ENCODE data around the gene SLC4A2. TPM values are rescaled to one million over a fixed set of nuclear protein-coding genes. Genes with fewer than 3 reads are reported as not detected.

The SLC4A2 gene
- total RNA-seq, 4 donors from 2014 or later, result 74.3 to 111 (median 91.4) TPM

DNA sequence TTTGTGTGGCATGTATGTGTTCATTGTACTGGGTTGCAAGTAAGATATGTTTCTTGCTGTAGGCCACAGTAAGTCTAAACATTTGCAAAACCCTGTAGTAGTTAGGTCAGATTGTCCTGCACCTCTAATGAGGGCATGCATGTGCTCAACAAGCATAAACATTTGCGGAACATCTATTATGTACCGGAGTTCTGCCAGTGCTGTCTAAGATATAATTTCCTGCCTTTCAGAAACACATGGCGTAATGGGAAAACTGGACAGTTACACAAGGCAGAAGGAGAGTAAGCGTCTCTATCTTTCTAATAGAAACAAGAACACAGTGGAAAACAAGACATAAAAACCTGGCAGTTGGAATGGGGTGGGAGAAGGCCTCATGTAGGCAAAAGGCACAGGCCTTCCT lies 28.4 kb upstream of the SLC4A2 start:
- Histone ChIP-seq H3K9me3 (no peaks in the 10 kb centered on the region), H3K4me3 (no peak overlapping the region), H3K36me3 (peaks cover 0 to 54% (median 0%) of the 10 kb centered on the region in 3 donors), H3K27me3 (no peaks in the 10 kb centered on the region), H3K4me1 (peaks cover 0 to 25% (median 7%) of the 10 kb centered on the region in 4 donors), H3K27ac (no peak overlapping the region)
- WGBS, 2 donors, result 93 to 97% methylated on average over 4 of the region's 4 CpGs
- no peak for TF ChIP-seq EP300 (IDR thresholded peaks at IDR 0.05)
- TF ChIP-seq POLR2A (IDR thresholded peaks at IDR 0.05), result no peak
- TF ChIP-seq, protein P1, sequence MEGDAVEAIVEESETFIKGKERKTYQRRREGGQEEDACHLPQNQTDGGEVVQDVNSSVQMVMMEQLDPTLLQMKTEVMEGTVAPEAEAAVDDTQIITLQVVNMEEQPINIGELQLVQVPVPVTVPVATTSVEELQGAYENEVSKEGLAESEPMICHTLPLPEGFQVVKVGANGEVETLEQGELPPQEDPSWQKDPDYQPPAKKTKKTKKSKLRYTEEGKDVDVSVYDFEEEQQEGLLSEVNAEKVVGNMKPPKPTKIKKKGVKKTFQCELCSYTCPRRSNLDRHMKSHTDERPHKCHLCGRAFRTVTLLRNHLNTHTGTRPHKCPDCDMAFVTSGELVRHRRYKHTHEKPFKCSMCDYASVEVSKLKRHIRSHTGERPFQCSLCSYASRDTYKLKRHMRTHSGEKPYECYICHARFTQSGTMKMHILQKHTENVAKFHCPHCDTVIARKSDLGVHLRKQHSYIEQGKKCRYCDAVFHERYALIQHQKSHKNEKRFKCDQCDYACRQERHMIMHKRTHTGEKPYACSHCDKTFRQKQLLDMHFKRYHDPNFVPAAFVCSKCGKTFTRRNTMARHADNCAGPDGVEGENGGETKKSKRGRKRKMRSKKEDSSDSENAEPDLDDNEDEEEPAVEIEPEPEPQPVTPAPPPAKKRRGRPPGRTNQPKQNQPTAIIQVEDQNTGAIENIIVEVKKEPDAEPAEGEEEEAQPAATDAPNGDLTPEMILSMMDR (IDR thresholded peaks at IDR 0.05), result no peak
- DNase-seq (ENCODE audit: low spot score in 2 of 2), result no peak

DNA sequence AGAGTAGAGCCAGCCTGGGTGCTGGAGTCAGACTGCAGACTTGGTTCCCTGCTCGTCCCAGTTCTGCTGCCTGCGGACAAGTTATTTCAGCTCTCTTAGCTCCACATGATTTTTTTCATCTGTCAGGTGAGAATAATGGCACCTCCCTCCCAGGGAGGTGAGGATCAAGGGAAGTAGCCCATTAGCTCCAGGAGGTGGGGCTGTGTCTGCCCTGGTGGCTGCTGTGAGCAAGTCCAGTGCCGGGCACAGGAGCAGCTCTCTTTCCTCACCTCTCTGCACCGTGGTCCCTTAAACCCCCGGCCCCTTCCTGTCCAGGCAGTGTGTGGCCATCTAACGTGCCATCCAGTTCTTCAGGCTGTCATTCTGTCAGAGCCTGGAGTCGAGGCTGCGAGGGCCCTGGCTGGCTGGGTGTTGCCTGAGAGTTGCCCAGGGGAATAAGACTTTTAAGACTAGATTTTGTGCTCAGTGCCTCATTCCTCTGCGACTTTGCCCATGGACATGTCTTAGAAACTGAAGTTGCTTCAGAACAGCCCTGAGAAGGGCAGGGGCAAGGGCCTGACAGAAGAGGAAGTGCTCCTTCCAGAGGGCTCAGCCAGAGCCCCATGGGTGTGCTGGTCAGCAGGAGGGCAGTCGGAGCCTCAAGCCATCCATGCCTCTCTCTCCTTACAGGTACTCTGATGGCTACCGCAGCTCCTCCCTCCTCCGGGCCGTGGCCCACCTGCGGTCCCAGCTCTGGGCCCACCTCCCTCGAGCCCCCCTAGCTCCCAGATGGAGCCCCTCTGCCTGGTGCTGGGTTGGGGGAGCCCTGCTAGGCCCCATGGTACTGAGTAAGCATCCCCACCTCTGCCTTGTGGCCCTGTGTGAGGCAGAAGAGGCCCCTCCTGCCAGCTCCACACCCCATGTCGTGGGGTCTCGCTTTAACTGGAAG lies 26.2 kb upstream of the SLC4A2 start:
- no peaks in the 10 kb centered on the region for H3K27me3 ChIP-seq
- H3K36me3 ChIP-seq, result peaks cover 0 to 76% (median 0%) of the 10 kb centered on the region in 3 donors
- WGBS, 2 donors, result 81 to 89% methylated on average over 14 to 17 of the region's 17 CpGs
- H3K4me3 ChIP-seq, result no peak overlapping the region
- no peak for DNase-seq (ENCODE audit: low spot score in 2 of 2)
- no peaks in the 10 kb centered on the region for H3K9me3 ChIP-seq
- H3K27ac ChIP-seq, result peak overlapping the region in 1 of 4 donors; percentile 73
- peaks cover 0 to 20% (median 7%) of the 10 kb centered on the region in 4 donors for H3K4me1 ChIP-seq
- TF ChIP-seq POLR2A (IDR thresholded peaks at IDR 0.05), result no peak
- no peak for TF ChIP-seq EP300 (IDR thresholded peaks at IDR 0.05)
- TF ChIP-seq, protein P1 (IDR thresholded peaks at IDR 0.05), result no peak

DNA sequence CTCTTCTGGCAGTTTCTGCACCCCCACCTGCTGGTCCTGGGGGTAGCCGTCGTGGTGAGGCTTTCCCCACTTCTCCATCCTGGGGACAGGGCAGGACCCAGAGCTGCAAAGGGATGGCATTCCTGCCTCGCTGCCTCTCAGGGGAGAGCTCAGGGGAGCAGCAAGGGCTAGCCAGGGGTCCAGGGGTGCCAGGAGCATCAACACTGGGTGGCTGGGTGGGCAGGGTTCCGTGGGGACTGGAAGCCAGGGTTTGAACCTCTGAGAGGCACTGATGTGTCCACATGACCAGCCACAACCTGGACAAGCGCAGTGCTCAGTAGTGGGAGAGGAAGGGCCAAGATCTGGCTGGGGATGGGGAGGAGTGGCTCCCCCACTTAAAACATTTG lies 25.5 kb upstream of the SLC4A2 start:
- Histone ChIP-seq H3K4me3 (no peak overlapping the region), H3K27ac (peak overlapping the region in 1 of 4 donors; percentile 73), H3K4me1 (peaks cover 0 to 24% (median 9%) of the 10 kb centered on the region in 4 donors), H3K27me3 (no peaks in the 10 kb centered on the region), H3K36me3 (peaks cover 0 to 81% (median 0%) of the 10 kb centered on the region in 3 donors), H3K9me3 (no peaks in the 10 kb centered on the region)
- WGBS, 2 donors, result 87 to 92% methylated on average over 4 to 5 of the region's 5 CpGs
- TF ChIP-seq POLR2A (IDR thresholded peaks at IDR 0.05) (no peak), EP300 (IDR thresholded peaks at IDR 0.05) (no peak)
- TF ChIP-seq, protein P1 (IDR thresholded peaks at IDR 0.05), result no peak
- no peak for DNase-seq (ENCODE audit: low spot score in 2 of 2)

DNA sequence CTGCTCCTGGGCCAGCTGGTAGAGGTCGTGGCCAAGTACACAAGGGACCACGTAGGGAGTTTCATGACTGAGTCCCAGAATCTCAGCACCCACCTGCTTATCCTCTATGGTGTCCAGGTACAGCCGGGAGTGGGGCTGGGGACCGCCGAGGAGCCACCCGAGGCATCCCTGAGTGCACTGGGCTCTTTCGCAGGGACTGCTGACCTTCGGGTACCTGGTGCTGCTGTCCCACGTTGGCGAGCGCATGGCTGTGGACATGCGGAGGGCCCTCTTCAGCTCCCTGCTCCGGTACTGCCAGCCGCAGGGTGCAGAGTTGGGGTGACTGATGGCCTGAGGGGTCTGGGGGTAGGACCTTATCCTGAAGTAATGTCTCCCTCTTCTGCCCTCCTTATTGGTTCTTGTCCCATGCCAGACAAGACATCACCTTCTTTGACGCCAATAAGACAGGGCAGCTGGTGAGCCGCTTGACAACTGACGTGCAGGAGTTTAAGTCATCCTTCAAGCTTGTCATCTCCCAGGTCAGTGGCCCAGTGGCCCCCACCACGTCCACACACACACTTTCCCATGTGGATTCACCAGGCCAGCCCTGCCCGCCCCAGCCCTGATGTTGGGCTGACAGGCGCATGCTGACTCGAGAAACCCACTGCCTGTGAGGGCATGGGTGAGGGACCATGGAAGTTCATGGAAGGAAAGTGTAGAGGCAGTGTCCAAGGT lies 24.9 kb upstream of the SLC4A2 start:
- Histone ChIP-seq H3K27ac (peak overlapping the region in 2 of 4 donors; percentile 64 to 73), H3K4me1 (peaks cover 0 to 24% (median 8%) of the 10 kb centered on the region in 4 donors), H3K4me3 (no peak overlapping the region), H3K27me3 (no peaks in the 10 kb centered on the region), H3K36me3 (peaks cover 0 to 81% (median 0%) of the 10 kb centered on the region in 3 donors), H3K9me3 (no peaks in the 10 kb centered on the region)
- TF ChIP-seq POLR2A (IDR thresholded peaks at IDR 0.05) (no peak), EP300 (IDR thresholded peaks at IDR 0.05) (no peak)
- TF ChIP-seq, protein P1 (IDR thresholded peaks at IDR 0.05), result no peak
- DNase-seq (ENCODE audit: low spot score in 2 of 2), result no peak
- WGBS, 2 donors, result 84 to 85% methylated on average over 21 of the region's 21 CpGs

Measured in tibial nerve (tissue), 4 donors.